Measurements from ENCODE around the gene PPM1G.
A peak's percentile ranks its signal among the peaks of the same experiment; 100 is the strongest.

PPM1G gene

DNA sequence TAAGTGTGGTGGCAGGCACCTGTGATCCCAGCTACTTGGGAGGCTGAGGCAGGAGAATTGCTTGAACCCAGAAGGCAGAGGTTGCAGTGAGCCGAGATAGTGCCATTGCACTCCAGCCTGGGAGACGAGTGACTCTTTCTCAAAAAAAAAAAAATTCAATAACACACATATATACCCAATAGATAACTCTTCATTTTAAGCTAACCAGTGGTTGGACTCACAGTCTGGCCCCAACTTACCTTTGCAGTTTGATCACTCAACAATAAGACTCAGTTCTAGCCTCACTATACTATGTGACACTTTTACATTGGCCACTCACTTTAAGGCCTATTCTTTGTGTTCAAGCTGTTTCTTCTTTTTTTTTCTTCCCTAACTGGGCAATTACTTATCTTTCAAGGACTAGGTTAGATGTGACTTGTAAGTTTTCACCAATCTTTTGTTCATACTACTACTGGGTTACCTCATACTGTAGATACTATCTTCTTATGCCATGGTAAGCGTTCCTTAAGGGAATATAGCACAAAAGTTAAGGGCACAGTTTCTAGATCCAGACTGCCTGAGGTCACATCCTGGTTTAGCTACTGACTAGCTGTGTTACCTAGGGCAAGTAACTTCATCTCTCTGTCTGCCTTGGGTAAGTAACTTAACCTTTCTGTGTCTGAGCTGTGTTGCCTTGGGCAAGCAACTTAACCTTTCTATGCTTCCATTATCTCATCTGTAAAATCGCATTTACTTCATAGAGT is 46.5 kb downstream of the PPM1G start:
- no peak for DNase-seq (ENCODE audit: low read depth in 1 of 2, low spot score in 1 of 2)

DNA sequence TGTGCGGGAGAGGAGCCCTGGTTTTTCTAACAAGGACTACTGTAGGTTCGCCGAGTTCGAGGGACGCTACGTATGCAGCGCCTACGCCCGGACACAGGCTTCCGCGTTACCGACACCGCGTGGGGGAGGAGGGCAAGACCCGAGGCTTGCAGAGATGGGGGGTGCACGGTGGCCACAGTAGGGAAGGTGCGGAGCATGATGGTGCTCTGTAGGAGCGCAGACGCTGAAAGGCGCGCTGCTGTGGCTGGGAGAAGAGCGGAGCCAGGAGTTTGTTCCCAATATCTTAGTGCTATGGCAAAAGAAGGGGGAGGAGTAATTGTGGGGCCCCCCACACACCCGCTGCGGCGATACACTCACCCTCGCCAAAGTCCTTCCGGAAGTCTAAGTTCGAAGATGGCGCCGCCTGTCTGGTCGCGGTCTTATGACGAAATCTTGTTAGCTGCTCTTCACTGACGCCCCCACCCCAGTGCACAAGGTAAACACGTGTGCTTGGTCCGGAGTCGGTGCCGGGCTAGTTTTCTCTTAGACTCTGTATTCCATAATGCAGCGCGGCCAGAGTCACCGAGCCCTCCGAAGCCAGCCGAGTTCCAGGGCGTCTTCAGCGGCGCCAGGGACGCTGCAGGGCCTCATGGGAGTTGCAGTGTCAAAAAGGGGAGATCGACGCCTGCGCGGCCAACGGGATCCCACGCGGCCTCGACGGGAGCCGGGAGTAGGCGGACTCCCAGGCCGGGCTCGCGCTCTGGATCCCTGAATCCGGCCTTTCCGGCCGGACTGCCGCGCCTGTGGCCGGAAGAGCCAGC is 52.8 kb downstream of the PPM1G start, which contains the start of gene GTF3C2:
Gene GTF3C2 (minus strand): TSS at position 383 of the 800 bp plus-strand sequence. CDS start 13,210 bp downstream, outside the sequence.
- TF ChIP-seq, protein P1, sequence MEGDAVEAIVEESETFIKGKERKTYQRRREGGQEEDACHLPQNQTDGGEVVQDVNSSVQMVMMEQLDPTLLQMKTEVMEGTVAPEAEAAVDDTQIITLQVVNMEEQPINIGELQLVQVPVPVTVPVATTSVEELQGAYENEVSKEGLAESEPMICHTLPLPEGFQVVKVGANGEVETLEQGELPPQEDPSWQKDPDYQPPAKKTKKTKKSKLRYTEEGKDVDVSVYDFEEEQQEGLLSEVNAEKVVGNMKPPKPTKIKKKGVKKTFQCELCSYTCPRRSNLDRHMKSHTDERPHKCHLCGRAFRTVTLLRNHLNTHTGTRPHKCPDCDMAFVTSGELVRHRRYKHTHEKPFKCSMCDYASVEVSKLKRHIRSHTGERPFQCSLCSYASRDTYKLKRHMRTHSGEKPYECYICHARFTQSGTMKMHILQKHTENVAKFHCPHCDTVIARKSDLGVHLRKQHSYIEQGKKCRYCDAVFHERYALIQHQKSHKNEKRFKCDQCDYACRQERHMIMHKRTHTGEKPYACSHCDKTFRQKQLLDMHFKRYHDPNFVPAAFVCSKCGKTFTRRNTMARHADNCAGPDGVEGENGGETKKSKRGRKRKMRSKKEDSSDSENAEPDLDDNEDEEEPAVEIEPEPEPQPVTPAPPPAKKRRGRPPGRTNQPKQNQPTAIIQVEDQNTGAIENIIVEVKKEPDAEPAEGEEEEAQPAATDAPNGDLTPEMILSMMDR (IDR thresholded peaks at IDR 0.05; ENCODE audit: insufficient read depth, low read length) = no peak
- TF ChIP-seq POLR2AphosphoS5 (IDR thresholded peaks at IDR 0.05; ENCODE audit: low read depth) (peak; percentile 85), SPI1 (IDR thresholded peaks at IDR 0.05; ENCODE audit: borderline replicate concordance, low read depth) (no peak), GABPA (IDR thresholded peaks at IDR 0.05; ENCODE audit: low read depth) (peak; percentile 48; the same call in 1 of the 2 replicates)
- TF ChIP-seq, protein P2, sequence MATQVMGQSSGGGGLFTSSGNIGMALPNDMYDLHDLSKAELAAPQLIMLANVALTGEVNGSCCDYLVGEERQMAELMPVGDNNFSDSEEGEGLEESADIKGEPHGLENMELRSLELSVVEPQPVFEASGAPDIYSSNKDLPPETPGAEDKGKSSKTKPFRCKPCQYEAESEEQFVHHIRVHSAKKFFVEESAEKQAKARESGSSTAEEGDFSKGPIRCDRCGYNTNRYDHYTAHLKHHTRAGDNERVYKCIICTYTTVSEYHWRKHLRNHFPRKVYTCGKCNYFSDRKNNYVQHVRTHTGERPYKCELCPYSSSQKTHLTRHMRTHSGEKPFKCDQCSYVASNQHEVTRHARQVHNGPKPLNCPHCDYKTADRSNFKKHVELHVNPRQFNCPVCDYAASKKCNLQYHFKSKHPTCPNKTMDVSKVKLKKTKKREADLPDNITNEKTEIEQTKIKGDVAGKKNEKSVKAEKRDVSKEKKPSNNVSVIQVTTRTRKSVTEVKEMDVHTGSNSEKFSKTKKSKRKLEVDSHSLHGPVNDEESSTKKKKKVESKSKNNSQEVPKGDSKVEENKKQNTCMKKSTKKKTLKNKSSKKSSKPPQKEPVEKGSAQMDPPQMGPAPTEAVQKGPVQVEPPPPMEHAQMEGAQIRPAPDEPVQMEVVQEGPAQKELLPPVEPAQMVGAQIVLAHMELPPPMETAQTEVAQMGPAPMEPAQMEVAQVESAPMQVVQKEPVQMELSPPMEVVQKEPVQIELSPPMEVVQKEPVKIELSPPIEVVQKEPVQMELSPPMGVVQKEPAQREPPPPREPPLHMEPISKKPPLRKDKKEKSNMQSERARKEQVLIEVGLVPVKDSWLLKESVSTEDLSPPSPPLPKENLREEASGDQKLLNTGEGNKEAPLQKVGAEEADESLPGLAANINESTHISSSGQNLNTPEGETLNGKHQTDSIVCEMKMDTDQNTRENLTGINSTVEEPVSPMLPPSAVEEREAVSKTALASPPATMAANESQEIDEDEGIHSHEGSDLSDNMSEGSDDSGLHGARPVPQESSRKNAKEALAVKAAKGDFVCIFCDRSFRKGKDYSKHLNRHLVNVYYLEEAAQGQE (IDR thresholded peaks at IDR 0.05; ENCODE audit: insufficient replicate concordance, low read depth) = peak; percentile 46
- Histone ChIP-seq H3K27me3 (ENCODE audit: insufficient read depth, poor library complexity, severe bottlenecking) (no peaks in the 10 kb centered on the region), H3K27ac (replicated peaks) (peak within 1 kb of the TSS; percentile 95), H3K4me3 (replicated peaks; ENCODE audit: insufficient read depth, low read length) (peak within 1 kb of the TSS; percentile 82)
- peak; percentile 97 to 99 for DNase-seq (ENCODE audit: low read depth in 1 of 2, low spot score in 1 of 2)

More for the DNA sequence above, 46.5 kb downstream of the PPM1G start:
- Histone ChIP-seq H3K27me3 (ENCODE audit: insufficient read depth, poor library complexity, severe bottlenecking) (no peaks in the 10 kb centered on the region), H3K27ac (replicated peaks) (no peak overlapping the region), H3K4me3 (replicated peaks; ENCODE audit: insufficient read depth, low read length) (no peak overlapping the region)
- TF ChIP-seq, protein P1 (IDR thresholded peaks at IDR 0.05; ENCODE audit: insufficient read depth, low read length) = no peak
- 0 out of 2 replicates have a peak, but pooled peaks have one; percentile 36 for TF ChIP-seq POLR2AphosphoS5 (IDR thresholded peaks at IDR 0.05; ENCODE audit: low read depth)
- TF ChIP-seq SPI1 (IDR thresholded peaks at IDR 0.05; ENCODE audit: borderline replicate concordance, low read depth) = no peak
- TF ChIP-seq, protein P2 (IDR thresholded peaks at IDR 0.05; ENCODE audit: insufficient replicate concordance, low read depth) = no peak
- TF ChIP-seq GABPA (IDR thresholded peaks at IDR 0.05; ENCODE audit: low read depth) = no peak

DNA sequence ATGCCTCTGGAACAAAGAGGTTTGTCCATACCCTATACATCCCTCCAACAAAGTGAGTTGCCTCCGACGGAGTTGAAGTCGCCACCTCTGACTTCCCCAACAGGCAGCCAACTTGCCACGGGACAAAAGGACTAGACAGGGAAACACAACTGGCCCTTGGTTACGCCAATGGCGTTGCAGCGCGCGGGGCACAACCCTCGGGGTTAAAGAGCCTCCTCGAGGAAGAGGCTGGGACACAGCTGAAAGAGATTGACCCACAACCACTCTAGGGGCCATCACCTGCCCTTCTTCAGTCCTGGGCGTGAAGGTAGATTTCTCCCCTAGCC is 53.4 kb downstream of the PPM1G start:
- peak overlapping the region; percentile 95 for H3K27ac ChIP-seq (replicated peaks)
- peak in 1 of 2 experiments; percentile 87 for DNase-seq (ENCODE audit: low read depth in 1 of 2, low spot score in 1 of 2)
- H3K27me3 ChIP-seq (ENCODE audit: insufficient read depth, poor library complexity, severe bottlenecking) = no peaks in the 10 kb centered on the region
- H3K4me3 ChIP-seq (replicated peaks; ENCODE audit: insufficient read depth, low read length) = peak overlapping the region; percentile 82
- TF ChIP-seq SPI1 (IDR thresholded peaks at IDR 0.05; ENCODE audit: borderline replicate concordance, low read depth) (no peak; the same call in 1 of the 2 replicates), POLR2AphosphoS5 (IDR thresholded peaks at IDR 0.05; ENCODE audit: low read depth) (no peak), GABPA (IDR thresholded peaks at IDR 0.05; ENCODE audit: low read depth) (no peak)
- TF ChIP-seq, protein P2 (IDR thresholded peaks at IDR 0.05; ENCODE audit: insufficient replicate concordance, low read depth) = no peak
- TF ChIP-seq, protein P1 (IDR thresholded peaks at IDR 0.05; ENCODE audit: insufficient read depth, low read length) = no peak
